Astrocyte of the spinal cord (primary cell): ENCODE measurements around the gene SLC13A3.

Experiments used
- DNase-seq: peaks from one replicate; pipeline ENCODE4 v3.0.0; 2011; ENCODE audit warnings: low read depth, low spot score
- H3K4me3 ChIP-seq: 2 replicates; pipeline ENCODE4 v1.5.1; 2011; ENCODE audit warnings: low read depth, mild to moderate bottlenecking, low read length, moderate library complexity
- CTCF ChIP-seq: IDR thresholded peaks from 2 replicates; pipeline ENCODE4 v1.5.1; 2012; ENCODE audit warnings: low read depth, mild to moderate bottlenecking, low read length, inconsistent platforms
- in situ Hi-C: cut with HindIII; loops from 2 replicates; pipeline ENCODE4 v1.10.0; 2017; ENCODE audit warnings: low sequenced_read_pairs

SLC13A3 gene

GRCh38 chr20:46673394-46674252, 22.4 kb upstream of the SLC13A3 start:
- DNase-seq: no peak
- in situ Hi-C loops: no loop called here
- no peak overlapping the region for H3K4me3 ChIP-seq
- TF ChIP-seq CTCF: no peak

- DNase-seq: no peak
- in situ Hi-C loops: no loop called here
- TF ChIP-seq CTCF: no peak
- H3K4me3 ChIP-seq: no peak overlapping the region
Measured at GRCh38 chr20:46672543-46673148, 21.4 kb upstream of the SLC13A3 start.

- no peak for DNase-seq
- in situ Hi-C loops: no loop called here
- H3K4me3 ChIP-seq: no peak overlapping the region
Measured at GRCh38 chr20:46671866-46672542, 20.7 kb upstream of the SLC13A3 start.

GRCh38 chr20:46670585-46671584, 19.6 kb upstream of the SLC13A3 start:
- no peak overlapping the region for H3K4me3 ChIP-seq

More at GRCh38 chr20:46671866-46672542, 20.7 kb upstream of the SLC13A3 start:
- no peak for TF ChIP-seq CTCF

GRCh38 chr20:46670228-46670584, 18.9 kb upstream of the SLC13A3 start:
- DNase-seq: no peak
- in situ Hi-C loops: no loop called here
- H3K4me3 ChIP-seq: no peak overlapping the region
- TF ChIP-seq CTCF: no peak

More at GRCh38 chr20:46670585-46671584, 19.6 kb upstream of the SLC13A3 start:
- no peak for TF ChIP-seq CTCF
- no peak for DNase-seq
- in situ Hi-C loops: no loop called here
